ENCODE measurements around the gene SPO11.
A peak's percentile ranks its signal among the peaks of the same experiment; 100 is the strongest.

The SPO11 gene

GRCh38 chr20:57380081-57380750, 50.6 kb downstream of the SPO11 start:
- in situ Hi-C loops (cut with MboI; ENCODE audit: low sequenced_read_pairs) = loop anchor here (10.0 to 25.0 kb wide), 3 partner anchors 205 to 993 kb away; partner anchors contain the start of genes AURKA and CSTF1
- H3K27me3 ChIP-seq (ENCODE audit: low read depth) = no peaks in the 10 kb centered on the region
- no peaks in the 10 kb centered on the region for H3K9me3 ChIP-seq
- no peak for DNase-seq (ENCODE audit: low spot score in 2 of 2)
- H3K4me3 ChIP-seq = no peak overlapping the region
- H3K36me3 ChIP-seq (replicated peaks) = peaks cover 40% of the 10 kb centered on the region
- no peaks in the 10 kb centered on the region for H3K4me1 ChIP-seq

- peak; percentile 54 to 86 for DNase-seq (ENCODE audit: low spot score in 2 of 2)
- H3K9me3 ChIP-seq = no peaks in the 10 kb centered on the region
- in situ Hi-C loops (cut with MboI; ENCODE audit: low sequenced_read_pairs) = loop anchor here (10.0 to 25.0 kb wide), 3 partner anchors 203 to 995 kb away; partner anchors contain the start of genes AURKA and CSTF1
- H3K4me1 ChIP-seq = no peaks in the 10 kb centered on the region
- no peak overlapping the region for H3K4me3 ChIP-seq
- peaks cover 27% of the 10 kb centered on the region for H3K36me3 ChIP-seq (replicated peaks)
- no peaks in the 10 kb centered on the region for H3K27me3 ChIP-seq (ENCODE audit: low read depth)
Measured at GRCh38 chr20:57381596-57382503, 52.2 kb downstream of the SPO11 start.

GRCh38 chr20:57382516-57382915, 52.9 kb downstream of the SPO11 start:
- H3K4me1 ChIP-seq = no peaks in the 10 kb centered on the region
- peaks cover 20% of the 10 kb centered on the region for H3K36me3 ChIP-seq (replicated peaks)
- H3K27me3 ChIP-seq (ENCODE audit: low read depth) = no peaks in the 10 kb centered on the region
- no peaks in the 10 kb centered on the region for H3K9me3 ChIP-seq
- no peak overlapping the region for H3K4me3 ChIP-seq
- in situ Hi-C loops (cut with MboI; ENCODE audit: low sequenced_read_pairs) = loop anchor here (10.0 to 25.0 kb wide), 3 partner anchors 202 to 995 kb away; partner anchors contain the start of genes AURKA and CSTF1
- DNase-seq (ENCODE audit: low spot score in 2 of 2) = no peak

- Histone ChIP-seq H3K4me1 (no peaks in the 10 kb centered on the region), H3K36me3 (replicated peaks) (peaks cover 15% of the 10 kb centered on the region), H3K4me3 (no peak overlapping the region), H3K27me3 (ENCODE audit: low read depth) (no peaks in the 10 kb centered on the region), H3K9me3 (no peaks in the 10 kb centered on the region)
- in situ Hi-C loops (cut with MboI; ENCODE audit: low sequenced_read_pairs) = loop anchor here (10.0 to 25.0 kb wide), 3 partner anchors 201 to 996 kb away; partner anchors contain the start of genes AURKA and CSTF1
- DNase-seq (ENCODE audit: low spot score in 2 of 2) = no peak
Measured at GRCh38 chr20:57383447-57384347, 54.1 kb downstream of the SPO11 start.

GRCh38 chr20:57384486-57384885, 54.9 kb downstream of the SPO11 start:
- no peak for DNase-seq (ENCODE audit: low spot score in 2 of 2)
- H3K27me3 ChIP-seq (ENCODE audit: low read depth) = no peaks in the 10 kb centered on the region
- peaks cover 8% of the 10 kb centered on the region for H3K36me3 ChIP-seq (replicated peaks)
- H3K4me3 ChIP-seq = no peak overlapping the region
- in situ Hi-C loops (cut with MboI; ENCODE audit: low sequenced_read_pairs) = loop anchor here (10.0 to 25.0 kb wide), 3 partner anchors 200 to 997 kb away; partner anchors contain the start of genes AURKA and CSTF1
- H3K4me1 ChIP-seq = peaks cover 3% of the 10 kb centered on the region
- no peaks in the 10 kb centered on the region for H3K9me3 ChIP-seq

- Histone ChIP-seq H3K4me1 (peaks cover 10% of the 10 kb centered on the region), H3K27me3 (ENCODE audit: low read depth) (no peaks in the 10 kb centered on the region), H3K36me3 (replicated peaks) (peaks cover 4% of the 10 kb centered on the region), H3K4me3 (no peak overlapping the region), H3K9me3 (no peaks in the 10 kb centered on the region)
- in situ Hi-C loops (cut with MboI; ENCODE audit: low sequenced_read_pairs) = loop anchor here (5.0 to 25.0 kb wide), 4 partner anchors 112 to 998 kb away; partner anchors contain the start of genes AURKA and CSTF1
- no peak for DNase-seq (ENCODE audit: low spot score in 2 of 2)
Measured at GRCh38 chr20:57384953-57385761, 55.6 kb downstream of the SPO11 start.

GRCh38 chr20:57385940-57386339, 56.3 kb downstream of the SPO11 start:
- no peak overlapping the region for H3K4me3 ChIP-seq
- DNase-seq (ENCODE audit: low spot score in 2 of 2) = no peak
- in situ Hi-C loops (cut with MboI; ENCODE audit: low sequenced_read_pairs) = loop anchor here (5.0 to 25.0 kb wide), 4 partner anchors 111 to 999 kb away; partner anchors contain the start of genes AURKA and CSTF1
- H3K9me3 ChIP-seq = no peaks in the 10 kb centered on the region
- H3K36me3 ChIP-seq (replicated peaks) = peaks cover under 1% of the 10 kb centered on the region
- no peaks in the 10 kb centered on the region for H3K27me3 ChIP-seq (ENCODE audit: low read depth)
- peaks cover 18% of the 10 kb centered on the region for H3K4me1 ChIP-seq

- Histone ChIP-seq H3K4me3 (no peak overlapping the region), H3K36me3 (replicated peaks) (no peaks in the 10 kb centered on the region), H3K9me3 (no peaks in the 10 kb centered on the region), H3K4me1 (peaks cover 18% of the 10 kb centered on the region), H3K27me3 (ENCODE audit: low read depth) (no peaks in the 10 kb centered on the region)
- in situ Hi-C loops (cut with MboI; ENCODE audit: low sequenced_read_pairs) = loop anchor here (5.0 to 25.0 kb wide), 4 partner anchors 111 to 999 kb away; partner anchors contain the start of genes AURKA and CSTF1
- no peak for DNase-seq (ENCODE audit: low spot score in 2 of 2)
Measured at GRCh38 chr20:57386762-57387161, 57.2 kb downstream of the SPO11 start.

GRCh38 chr20:57387463-57387862, 57.9 kb downstream of the SPO11 start:
- no peaks in the 10 kb centered on the region for H3K36me3 ChIP-seq (replicated peaks)
- H3K9me3 ChIP-seq = no peaks in the 10 kb centered on the region
- H3K27me3 ChIP-seq (ENCODE audit: low read depth) = no peaks in the 10 kb centered on the region
- H3K4me1 ChIP-seq = peaks cover 18% of the 10 kb centered on the region
- in situ Hi-C loops (cut with MboI; ENCODE audit: low sequenced_read_pairs) = loop anchor here (5.0 to 25.0 kb wide), 4 partner anchors 110 to 1000 kb away; partner anchors contain the start of genes AURKA and CSTF1
- no peak for DNase-seq (ENCODE audit: low spot score in 2 of 2)
- no peak overlapping the region for H3K4me3 ChIP-seq

GRCh38 chr20:57387945-57388371, 58.4 kb downstream of the SPO11 start:
- H3K36me3 ChIP-seq (replicated peaks) = no peaks in the 10 kb centered on the region
- no peaks in the 10 kb centered on the region for H3K9me3 ChIP-seq
- DNase-seq (ENCODE audit: low spot score in 2 of 2) = no peak
- in situ Hi-C loops (cut with MboI; ENCODE audit: low sequenced_read_pairs) = loop anchor here (5.0 to 25.0 kb wide), 4 partner anchors 109 to 1001 kb away; partner anchors contain the start of genes AURKA and CSTF1
- H3K4me3 ChIP-seq = no peak overlapping the region
- H3K27me3 ChIP-seq (ENCODE audit: low read depth) = no peaks in the 10 kb centered on the region
- H3K4me1 ChIP-seq = peaks cover 18% of the 10 kb centered on the region

- Histone ChIP-seq H3K27me3 (ENCODE audit: low read depth) (no peaks in the 10 kb centered on the region), H3K4me1 (peaks cover 18% of the 10 kb centered on the region), H3K9me3 (no peaks in the 10 kb centered on the region), H3K36me3 (replicated peaks) (peaks cover 10% of the 10 kb centered on the region), H3K4me3 (peak overlapping the region; percentile 15)
- in situ Hi-C loops (cut with MboI; ENCODE audit: low sequenced_read_pairs) = loop anchor here (5.0 to 25.0 kb wide), 4 partner anchors 108 to 1002 kb away; partner anchors contain the start of genes AURKA and CSTF1
- DNase-seq (ENCODE audit: low spot score in 2 of 2) = peak; percentile 64 to 80
Measured at GRCh38 chr20:57388953-57389694, 59.5 kb downstream of the SPO11 start.

All from HAP-1 (cell line).